HepG2 (cell line): ENCODE data around the gene ADARB2.

ENCODE experiments used
- ARNT ChIP-seq: fragments of 450-650 bp; IDR thresholded peaks from 2 replicates; pipeline ENCODE4 v1.6.1; 2017
- CEBPB ChIP-seq: IDR thresholded peaks from 2 replicates; pipeline ENCODE4 v1.6.1; 2011; ENCODE audit warnings: low read depth, low read length, improper control_type of control experiment, borderline replicate concordance
- CTCF ChIP-seq: sonication (generic); formaldehyde crosslinking; IDR thresholded peaks from 2 replicates; pipeline ENCODE4 v1.5.0; 2020; ENCODE audit warnings: mild to moderate bottlenecking, missing genetic modification reagents, moderate library complexity
- HMG20B ChIP-seq: conservative IDR thresholded peaks from 2 replicates; pipeline ENCODE4 v1.6.1; 2016; ENCODE audit warnings: missing genetic modification reagents, missing compliant biosample characterization
- HNF4A ChIP-seq: sonication (generic); formaldehyde crosslinking; IDR thresholded peaks from 2 replicates; pipeline ENCODE4 v1.4.0; 2020; ENCODE audit warnings: missing genetic modification reagents
- KDM4B ChIP-seq: sonication (generic); formaldehyde crosslinking; IDR thresholded peaks from 2 replicates; pipeline ENCODE4 v1.4.0; 2020; ENCODE audit warnings: missing genetic modification reagents
- POLR2AphosphoS2 ChIP-seq: IDR thresholded peaks from 2 replicates; pipeline ENCODE4 v1.6.1; 2011; ENCODE audit warnings: low read depth, low read length, improper control_type of control experiment
- SOX6 ChIP-seq, 2 experiments: fragments of 450-650 bp in 1 of 2; sonication (generic) in 1 of 2; formaldehyde crosslinking in 1 of 2; IDR thresholded peaks; 2 replicates each; pipeline versions ENCODE4 v1.4.0 to v1.6.1; 2017 to 2020; ENCODE audit warnings: antibody characterized with exemption in 1 of 2, mild to moderate bottlenecking in 1 of 2, missing genetic modification reagents in 1 of 2
- ZNF143 ChIP-seq: sonication (generic); formaldehyde crosslinking; IDR thresholded peaks from 2 replicates; pipeline ENCODE4 v1.4.0; 2020; ENCODE audit warnings: missing genetic modification reagents
- ZNF274 ChIP-seq: sonication (generic); formaldehyde crosslinking; IDR thresholded peaks from 2 replicates; pipeline ENCODE4 v1.5.1; 2020; ENCODE audit warnings: mild to moderate bottlenecking, missing genetic modification reagents

- TF ChIP-seq CTCF (CRISPR knock-in tag) (no peak), SOX6 (IDR thresholded peaks at IDR 0.05) (no peak), SOX6 (CRISPR knock-in tag; IDR thresholded peaks at IDR 0.05) (no peak), CEBPB (no peak), ZNF143 (CRISPR knock-in tag) (no peak), ARNT (no peak), POLR2AphosphoS2 (no peak), ZNF274 (no peak), HNF4A (CRISPR knock-in tag) (no peak), KDM4B (CRISPR knock-in tag) (no peak), HMG20B (no peak)
Measured at GRCh38 chr10:1610986-1611770, 126.1 kb downstream of the ADARB2 start.
